Activated naive CD4-positive, alpha-beta T cell (primary cell): ENCODE data around the gene PCIF1.
"Not testable (repeated sequence)": the region's sequence is repeated elsewhere in the genome, so short reads cannot be mapped to it uniquely, and the experiment has no call there.

Source experiments
- DNase-seq, 4 experiments: peaks; one replicate each; lab custom pipeline; 2025; lab: John Stamatoyannopoulos, UW

The PCIF1 gene

GRCh38 chr20:45934586-45935415, at the start of gene PCIF1:
PCIF1 (plus strand) TSS chr20:45934683; CDS start chr20:45939000, 4,317 bp downstream.
- peak; percentile 94 to 99 (median 96) for DNase-seq

GRCh38 chr20:45886590-45887345, 47.7 kb upstream of the PCIF1 start:
- DNase-seq: no peak

- DNase-seq: no peak
Measured at GRCh38 chr20:45887346-45887715, 47.2 kb upstream of the PCIF1 start, which contains the start of gene SPATA25. SPATA25 (minus strand) TSS chr20:45887622; CDS start chr20:45887590, 32 bp downstream.

GRCh38 chr20:45888681-45889080, 45.8 kb upstream of the PCIF1 start:
- no peak for DNase-seq

- peak in 2 of 4 experiments; percentile 15 to 22 for DNase-seq
Measured at GRCh38 chr20:45890077-45890984, 44.2 kb upstream of the PCIF1 start.

- peak; percentile 61 to 73 (median 71) for DNase-seq
Measured at GRCh38 chr20:45890985-45891983, 43.2 kb upstream of the PCIF1 start, which contains the start of the genes CTSA and NEURL2. CTSA (plus strand) TSS chr20:45891335; CDS start chr20:45891569, 234 bp downstream. NEURL2 (minus strand) TSS chr20:45891208; CDS start chr20:45890991, 217 bp downstream.

- no peak for DNase-seq
Measured at GRCh38 chr20:45892049-45892825, 42.2 kb upstream of the PCIF1 start.

GRCh38 chr20:45892828-45893500, 41.5 kb upstream of the PCIF1 start:
- DNase-seq: no peak

GRCh38 chr20:45893831-45894230, 40.7 kb upstream of the PCIF1 start:
- DNase-seq: no peak

GRCh38 chr20:45894797-45895196, 39.7 kb upstream of the PCIF1 start:
- DNase-seq: no peak

GRCh38 chr20:45896641-45897161, 37.8 kb upstream of the PCIF1 start:
- no peak for DNase-seq

- no peak for DNase-seq
Measured at GRCh38 chr20:45897289-45897688, 37.2 kb upstream of the PCIF1 start.

GRCh38 chr20:45897692-45898091, 36.8 kb upstream of the PCIF1 start:
- no peak for DNase-seq

GRCh38 chr20:45898285-45898684, 36.2 kb upstream of the PCIF1 start:
- no peak for DNase-seq

- DNase-seq: no peak
Measured at GRCh38 chr20:45899046-45899835, 35.2 kb upstream of the PCIF1 start.

- not testable (repeated sequence) for DNase-seq
Measured at GRCh38 chr20:45901332-45901731, 33.2 kb upstream of the PCIF1 start.

GRCh38 chr20:45902199-45902701, 32.2 kb upstream of the PCIF1 start:
- no peak for DNase-seq
